HG03457 (cell line): Measurements from ENCODE around the gene KCNMB2.
"Not testable (repeated sequence)": the region's sequence is repeated elsewhere in the genome, so short reads cannot be mapped to it uniquely, and the experiment has no call there.

ENCODE experiments used
- ATAC-seq: cut with Tn5 transposase; IDR thresholded peaks from one replicate; pipeline ENCODE4 v1.9.1; 2021; ENCODE audit warnings: moderate number of reproducible peaks; ENCODE audit not compliant: unreplicated experiment

Gene KCNMB2

DNA sequence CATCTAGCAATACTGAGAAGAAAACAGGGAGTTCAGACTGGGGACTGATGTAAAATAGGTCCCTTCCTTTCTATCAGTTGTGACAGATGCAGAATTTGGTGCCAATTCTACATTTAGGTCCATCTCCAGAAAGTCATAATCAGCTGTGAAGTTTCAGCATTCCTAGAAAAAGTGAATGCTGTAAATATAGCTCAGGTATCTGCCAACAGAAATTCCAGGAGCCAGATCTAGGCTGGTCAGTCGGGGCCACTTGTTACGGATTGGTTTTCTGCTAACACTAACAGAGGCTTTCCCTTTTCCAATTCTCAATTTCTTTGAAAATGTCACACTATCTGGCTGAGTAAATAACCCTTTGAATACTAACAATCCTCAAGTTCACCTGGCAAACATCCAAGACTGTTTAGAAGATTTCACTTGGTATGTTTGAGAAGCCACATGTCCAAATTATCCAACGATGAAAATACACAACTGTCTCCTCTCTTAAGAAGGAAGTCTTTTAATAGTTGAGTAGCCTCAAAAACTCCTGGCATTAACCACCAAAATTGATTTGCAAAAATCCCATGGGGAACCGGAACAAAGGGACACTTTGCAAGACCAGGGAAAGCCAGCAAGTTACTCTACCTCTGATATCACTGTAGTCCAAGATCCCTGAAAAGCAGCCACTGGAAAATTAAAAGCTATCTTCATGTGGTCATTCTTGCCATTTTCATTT lies 313.1 kb downstream of the KCNMB2 start:
- no peak for ATAC-seq

- ATAC-seq: no peak
Measured at GRCh38 chr3:178850450-178851190, 314.4 kb downstream of the KCNMB2 start.

GRCh38 chr3:178851564-178851963 lies 315.3 kb downstream of the KCNMB2 start:
- no peak for ATAC-seq

GRCh38 chr3:178856804-178857203 lies 320.6 kb downstream of the KCNMB2 start:
- ATAC-seq: no peak

GRCh38 chr3:178859386-178859785 lies 323.1 kb downstream of the KCNMB2 start:
- no peak for ATAC-seq

DNA sequence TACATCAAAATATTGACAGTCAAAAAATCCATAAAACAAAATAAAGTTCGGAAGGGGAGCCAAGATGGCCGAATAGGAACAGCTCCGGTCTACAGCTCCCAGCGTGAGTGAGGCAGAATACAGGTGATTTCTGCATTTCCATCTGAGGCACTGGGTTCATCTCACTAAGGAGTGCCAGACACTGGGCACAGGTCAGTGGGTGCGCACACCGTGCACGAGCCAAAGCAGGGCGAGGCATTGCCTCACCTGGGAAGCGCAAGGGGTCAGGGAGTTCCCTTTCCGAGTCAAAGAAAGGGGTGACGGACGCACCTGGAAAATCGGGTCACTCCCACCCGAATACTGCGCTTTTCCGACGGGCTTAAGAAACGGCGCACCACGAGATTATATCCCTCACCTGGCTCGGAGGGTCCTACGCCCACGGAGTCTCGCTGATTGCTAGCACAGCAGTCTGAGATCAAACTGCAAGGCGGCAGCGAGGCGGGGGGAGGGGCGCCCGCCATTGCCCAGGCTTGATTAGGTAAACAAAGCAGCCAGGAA lies 323.7 kb downstream of the KCNMB2 start:
- not testable (repeated sequence) for ATAC-seq

GRCh38 chr3:178868681-178869080 lies 332.4 kb downstream of the KCNMB2 start:
- no peak for ATAC-seq

GRCh38 chr3:178870085-178870484 lies 333.8 kb downstream of the KCNMB2 start:
- ATAC-seq: no peak

- ATAC-seq: no peak
Measured at GRCh38 chr3:178875157-178875556, 338.9 kb downstream of the KCNMB2 start.

- ATAC-seq: no peak
Measured at GRCh38 chr3:178875836-178876235, 339.6 kb downstream of the KCNMB2 start.

GRCh38 chr3:178880274-178880673 lies 344.0 kb downstream of the KCNMB2 start:
- no peak for ATAC-seq
